ENCODE measurements around the gene ZNRF2. TPM values are rescaled to one million over a fixed set of nuclear protein-coding genes. Genes with fewer than 3 reads are reported as not detected.

ZNRF2 gene
- total RNA-seq, 1 experiment from 2014 or later, result 22.1 TPM

DNA sequence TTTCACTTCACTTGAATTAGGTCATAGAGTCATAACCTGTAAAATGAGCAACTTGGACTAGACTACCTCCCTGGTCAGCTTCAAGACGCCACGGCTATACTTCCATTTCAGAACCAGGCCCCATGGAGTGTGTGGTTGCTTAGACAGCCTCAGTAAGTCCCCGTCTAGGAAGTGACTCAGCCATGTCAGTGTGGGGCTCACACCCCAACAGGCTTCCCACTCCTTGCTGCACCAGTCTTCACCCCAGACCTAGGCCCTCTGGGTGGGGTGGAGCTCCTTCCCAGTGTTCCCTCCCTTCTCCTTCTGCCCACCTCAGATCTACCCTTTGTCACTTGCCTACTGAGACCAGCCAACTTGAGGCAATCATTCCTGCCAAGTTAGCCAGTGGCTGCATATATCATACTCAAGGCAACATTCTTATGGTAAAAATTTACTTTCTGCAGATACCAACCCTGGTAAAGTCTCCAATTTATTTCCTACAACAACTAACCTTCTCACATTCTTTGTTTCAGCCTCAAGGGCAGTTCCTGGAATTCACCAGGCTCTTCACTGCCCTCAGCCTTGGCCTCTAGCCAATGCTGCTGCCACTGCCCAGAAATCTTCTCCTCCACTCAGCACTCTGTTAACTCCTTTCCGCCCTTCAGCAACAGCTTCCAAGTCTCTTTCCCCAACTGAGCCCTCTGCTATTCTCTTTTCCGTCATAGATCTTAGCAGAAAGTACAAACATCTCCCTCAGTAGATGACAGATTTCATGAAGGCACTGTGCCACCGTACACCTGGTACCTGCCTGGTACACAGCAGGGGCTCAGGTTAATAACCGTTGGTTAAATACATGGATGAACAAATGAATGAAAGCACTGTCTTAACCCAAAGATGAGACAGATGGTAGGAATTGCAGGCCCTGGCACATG lies 31.3 kb upstream of the ZNRF2 start:
- BruUV-seq (replicated peaks), result no TSS peak

GRCh38 chr7:30253796-30254165 lies 30.6 kb upstream of the ZNRF2 start:
- ChIA-PET CTCF (no interaction called here), POLR2A (no interaction called here)
- Histone ChIP-seq H3K27ac (ENCODE audit: low read length) (no peak overlapping the region), H3K9me3 (ENCODE audit: control insufficient read depth, insufficient read depth, low read depth, low read length) (no peaks in the 10 kb centered on the region), H3K4me3 (ENCODE audit: low read depth in 2 of 2, low read length in 2 of 2) (no peak overlapping the region), H3K27me3 (ENCODE audit: control insufficient read depth, insufficient read depth, low read length) (peaks cover 7% of the 10 kb centered on the region; the same call in 1 of the 2 replicates), H3K36me3 (ENCODE audit: control insufficient read depth, insufficient read depth, low read length) (no peaks in the 10 kb centered on the region), H3K4me1 (ENCODE audit: control insufficient read depth, insufficient read depth, low read length) (no peaks in the 10 kb centered on the region)
- ATAC-seq, result no peak
- DNase-seq (ENCODE audit: low read depth, low spot score), result no peak
- no TSS peak for BruUV-seq (replicated peaks)
- TF ChIP-seq, protein P1, sequence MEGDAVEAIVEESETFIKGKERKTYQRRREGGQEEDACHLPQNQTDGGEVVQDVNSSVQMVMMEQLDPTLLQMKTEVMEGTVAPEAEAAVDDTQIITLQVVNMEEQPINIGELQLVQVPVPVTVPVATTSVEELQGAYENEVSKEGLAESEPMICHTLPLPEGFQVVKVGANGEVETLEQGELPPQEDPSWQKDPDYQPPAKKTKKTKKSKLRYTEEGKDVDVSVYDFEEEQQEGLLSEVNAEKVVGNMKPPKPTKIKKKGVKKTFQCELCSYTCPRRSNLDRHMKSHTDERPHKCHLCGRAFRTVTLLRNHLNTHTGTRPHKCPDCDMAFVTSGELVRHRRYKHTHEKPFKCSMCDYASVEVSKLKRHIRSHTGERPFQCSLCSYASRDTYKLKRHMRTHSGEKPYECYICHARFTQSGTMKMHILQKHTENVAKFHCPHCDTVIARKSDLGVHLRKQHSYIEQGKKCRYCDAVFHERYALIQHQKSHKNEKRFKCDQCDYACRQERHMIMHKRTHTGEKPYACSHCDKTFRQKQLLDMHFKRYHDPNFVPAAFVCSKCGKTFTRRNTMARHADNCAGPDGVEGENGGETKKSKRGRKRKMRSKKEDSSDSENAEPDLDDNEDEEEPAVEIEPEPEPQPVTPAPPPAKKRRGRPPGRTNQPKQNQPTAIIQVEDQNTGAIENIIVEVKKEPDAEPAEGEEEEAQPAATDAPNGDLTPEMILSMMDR (IDR thresholded peaks at IDR 0.05), result no peak
- TF ChIP-seq REST (IDR thresholded peaks at IDR 0.05; ENCODE audit: insufficient read depth in 1 of 2, low read depth in 2 of 2, low read length in 1 of 2) (no peak), TCF7L2 (IDR thresholded peaks at IDR 0.05; ENCODE audit: low read depth, low read length) (no peak), POLR2AphosphoS5 (IDR thresholded peaks at IDR 0.05; ENCODE audit: low read depth, low read length) (no peak), SIN3A (IDR thresholded peaks at IDR 0.05; ENCODE audit: borderline replicate concordance, insufficient read depth, low read depth, low read length) (no peak)
- in situ Hi-C loops (cut with HindIII; ENCODE audit: low pct_unique_long_range_greater_than_20kb, low sequenced_read_pairs) (no loop called here), intact Hi-C loops (cut with micrococcal nuclease; ENCODE audit: unreplicated experiment) (no loop called here)

More for the DNA sequence above, 31.3 kb upstream of the ZNRF2 start:
- H3K4me3 ChIP-seq (ENCODE audit: low read depth in 2 of 2, low read length in 2 of 2), result no peak overlapping the region
- CTCF ChIA-PET, result no interaction called here
- DNase-seq (ENCODE audit: low read depth, low spot score), result no peak
- TF ChIP-seq POLR2AphosphoS5 (IDR thresholded peaks at IDR 0.05; ENCODE audit: low read depth, low read length) (no peak), TCF7L2 (IDR thresholded peaks at IDR 0.05; ENCODE audit: low read depth, low read length) (no peak), REST (IDR thresholded peaks at IDR 0.05; ENCODE audit: insufficient read depth in 1 of 2, low read depth in 2 of 2, low read length in 1 of 2) (no peak), SIN3A (IDR thresholded peaks at IDR 0.05; ENCODE audit: borderline replicate concordance, insufficient read depth, low read depth, low read length) (no peak)
- TF ChIP-seq, protein P1 (IDR thresholded peaks at IDR 0.05), result no peak
- no peaks in the 10 kb centered on the region for H3K9me3 ChIP-seq (ENCODE audit: control insufficient read depth, insufficient read depth, low read depth, low read length)
- in situ Hi-C loops (cut with HindIII; ENCODE audit: low pct_unique_long_range_greater_than_20kb, low sequenced_read_pairs), result no loop called here
- H3K27ac ChIP-seq (ENCODE audit: low read length), result no peak overlapping the region
- peaks cover 7% of the 10 kb centered on the region for H3K27me3 ChIP-seq (ENCODE audit: control insufficient read depth, insufficient read depth, low read length)
- intact Hi-C loops (cut with micrococcal nuclease; ENCODE audit: unreplicated experiment), result no loop called here
- no peaks in the 10 kb centered on the region for H3K36me3 ChIP-seq (ENCODE audit: control insufficient read depth, insufficient read depth, low read length)
- POLR2A ChIA-PET, result no interaction called here
- no peak; the same call in 1 of the 2 replicates for ATAC-seq
- no peaks in the 10 kb centered on the region for H3K4me1 ChIP-seq (ENCODE audit: control insufficient read depth, insufficient read depth, low read length)

All from Panc1 (cell line).